Pancreas (tissue), 10 donors: ENCODE measurements around the gene HOXB4. TPM values are rescaled to one million over a fixed set of nuclear protein-coding genes. Genes with fewer than 3 reads are reported as not detected.

Experiments
- ATAC-seq, 4 donors: fragments of 200-7000 bp; cut with Tn5 transposase; one replicate each; pipeline versions ENCODE4 v1.8.0 to v1.9.1; 2020; ENCODE audit warnings: mild to moderate bottlenecking in 4 of 4, moderate library complexity in 4 of 4
- DNase-seq, 6 donors: peaks; one replicate each; pipeline ENCODE4 v3.0.0-alpha.2; 2020
- FAIRE-seq: peaks from 2 replicates; lab custom pipeline; 2012; peaks lifted over from hg19 to GRCh38; lab: Jason Lieb, UNC
- H3K27ac ChIP-seq, 4 donors: fragments of 200-600 bp; sonication (generic); 1 replicate in 3 of 4; 2 replicates in 1 of 4; pipeline versions ENCODE4 v1.5.0 to v1.8.0; 2020
- H3K27me3 ChIP-seq, 4 donors: fragments of 200-600 bp; one replicate each; pipeline ENCODE4 v1.8.0; 2021
- H3K36me3 ChIP-seq, 3 donors: fragments of 200-600 bp; sonication (generic) in 1 of 3; one replicate each; pipeline versions ENCODE4 v1.5.0 to v1.8.0; 2020 to 2021
- H3K4me1 ChIP-seq, 3 donors: fragments of 200-600 bp; one replicate each; pipeline ENCODE4 v1.8.0; 2021
- H3K4me3 ChIP-seq, 4 donors: fragments of 200-600 bp; sonication (generic) in 2 of 4; one replicate each; pipeline versions ENCODE4 v1.5.0 to v1.8.0; 2020 to 2021
- H3K9me3 ChIP-seq, 4 donors: fragments of 200-600 bp; one replicate each; pipeline ENCODE4 v1.8.0; 2021
- WGBS, 2 donors: extraction: QIAGEN DNeasy Blood & Tissue Kit; methylation state at CpG; one replicate each; pipeline ENCODE4 v1.1.7; 2013; 5-methylcytosine and 5-hydroxymethylcytosine counted together
- intact Hi-C, 3 donors: fragments of 100-400 bp; cut with DNase I; formaldehyde crosslinking; loops; one replicate each; pipeline versions ENCODE4 v1.11.1 to v1.14.2; 2022
- polyA plus RNA-seq, 2 donors: library from polyadenylated mRNA; stranded (reverse); fragments of 200-250 nt; gene quantifications; one replicate each; pipeline ENCODE4 v1.2.3, GENCODE V29; 2013
- total RNA-seq, 6 donors: library from RNA; stranded (reverse); fragmentation: NEBNext Ultra II Directional in 4 of 6; extraction: Animal tissue kit (Norgen Biotek cat#: 25700) in 4 of 6; gene quantifications; one replicate each; pipeline versions ENCODE4 v1.2.1 to v1.2.4, GENCODE V29; 2021 to 2023
- TF ChIP-seq, protein P1 (sequence below), 4 donors: fragments of 200-600 bp; sonication (generic) in 3 of 4; IDR thresholded peaks; one replicate each; pipeline versions ENCODE4 v1.5.0 to v1.8.0; 2021; ENCODE audit warnings: antibody characterized with exemption in 4 of 4
- donor health status: healthy with polysubstance abuse.
- donor health status: DM: no; HTN: no; CAD: no; lungs with moderate emphysema.
- donor health status: DM: no; HTN: no; CAD: no.
- donor health status: control.
- donor health status: control.
- donor health status: Bipolar disorder and iron deficiency.
- donor health status: DM: yes; HTN: yes; CAD: no.
- donor health status: DM: no; HTN: no; CAD: no.
- donor health status: DM: no; HTN: no; CAD: no.
- donor health status: DM: yes; HTN: yes; CAD: no.

The HOXB4 gene
- total and polyA plus RNA-seq, 8 donors: 0.22 to 2.5 (median 0.78) TPM

DNA sequence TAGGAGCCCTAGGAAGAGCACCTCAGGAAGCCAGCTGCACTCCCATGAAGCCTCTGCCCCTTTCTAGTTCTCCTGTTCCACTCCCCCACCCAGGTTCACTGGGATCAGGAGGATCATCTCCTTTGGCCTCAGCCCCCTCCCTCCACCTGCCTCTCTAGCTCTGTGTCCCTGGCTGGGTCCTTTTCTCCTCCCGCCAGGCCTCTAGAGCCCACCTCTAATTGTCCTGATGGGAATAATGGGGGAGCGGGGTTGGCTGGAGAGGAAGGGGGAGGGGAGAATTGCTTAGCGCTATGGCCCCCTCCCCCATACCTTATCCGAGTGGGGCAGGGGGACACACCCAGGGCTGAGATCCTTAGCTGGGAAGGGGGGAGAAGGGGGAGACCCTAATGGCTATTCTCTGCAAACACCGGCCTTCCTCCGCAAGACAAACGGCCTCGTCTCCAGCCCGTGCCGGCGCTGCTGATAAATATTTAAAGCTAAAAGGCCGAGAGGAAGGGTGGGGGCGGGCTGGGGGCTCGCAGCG, 31.7 kb upstream of the HOXB4 start:
- TF ChIP-seq, protein P1, sequence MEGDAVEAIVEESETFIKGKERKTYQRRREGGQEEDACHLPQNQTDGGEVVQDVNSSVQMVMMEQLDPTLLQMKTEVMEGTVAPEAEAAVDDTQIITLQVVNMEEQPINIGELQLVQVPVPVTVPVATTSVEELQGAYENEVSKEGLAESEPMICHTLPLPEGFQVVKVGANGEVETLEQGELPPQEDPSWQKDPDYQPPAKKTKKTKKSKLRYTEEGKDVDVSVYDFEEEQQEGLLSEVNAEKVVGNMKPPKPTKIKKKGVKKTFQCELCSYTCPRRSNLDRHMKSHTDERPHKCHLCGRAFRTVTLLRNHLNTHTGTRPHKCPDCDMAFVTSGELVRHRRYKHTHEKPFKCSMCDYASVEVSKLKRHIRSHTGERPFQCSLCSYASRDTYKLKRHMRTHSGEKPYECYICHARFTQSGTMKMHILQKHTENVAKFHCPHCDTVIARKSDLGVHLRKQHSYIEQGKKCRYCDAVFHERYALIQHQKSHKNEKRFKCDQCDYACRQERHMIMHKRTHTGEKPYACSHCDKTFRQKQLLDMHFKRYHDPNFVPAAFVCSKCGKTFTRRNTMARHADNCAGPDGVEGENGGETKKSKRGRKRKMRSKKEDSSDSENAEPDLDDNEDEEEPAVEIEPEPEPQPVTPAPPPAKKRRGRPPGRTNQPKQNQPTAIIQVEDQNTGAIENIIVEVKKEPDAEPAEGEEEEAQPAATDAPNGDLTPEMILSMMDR (IDR thresholded peaks at IDR 0.05): no peak
- Histone ChIP-seq H3K9me3 (no peaks in the 10 kb centered on the region), H3K4me1 (peaks cover 0 to 5% (median 0%) of the 10 kb centered on the region in 3 donors), H3K4me3 (peak overlapping the region; percentile 18 to 62 (median 30)), H3K36me3 (no peaks in the 10 kb centered on the region), H3K27ac (no peak overlapping the region), H3K27me3 (peaks cover 0 to 79% (median 16%) of the 10 kb centered on the region in 4 donors)
- no peak for ATAC-seq
- FAIRE-seq: no peak
- intact Hi-C loops: loop anchor here in 1 of 3 donors (10.0 kb wide), 1 partner anchor 465 kb away; no protein-coding TSS in a partner anchor
- no peak for DNase-seq
- WGBS, 2 donors: 6 to 8% methylated on average over 11 to 15 of the region's 15 CpGs

GRCh38 chr17:48609033-48609432, 30.9 kb upstream of the HOXB4 start:
- no peaks in the 10 kb centered on the region for H3K9me3 ChIP-seq
- peaks cover 0 to 5% (median 0%) of the 10 kb centered on the region in 3 donors for H3K4me1 ChIP-seq
- DNase-seq (no peak), FAIRE-seq (no peak), ATAC-seq (no peak)
- H3K27me3 ChIP-seq: peaks cover 0 to 82% (median 18%) of the 10 kb centered on the region in 4 donors
- no peak overlapping the region for H3K27ac ChIP-seq
- no peak overlapping the region for H3K4me3 ChIP-seq
- intact Hi-C loops: no loop called here
- H3K36me3 ChIP-seq: no peaks in the 10 kb centered on the region
- TF ChIP-seq, protein P1 (IDR thresholded peaks at IDR 0.05): no peak

- TF ChIP-seq, protein P1 (IDR thresholded peaks at IDR 0.05): no peak
- no peak for FAIRE-seq
- 92 to 96% methylated on average over 1 of the region's 1 CpG for WGBS, 2 donors
- no peak overlapping the region for H3K27ac ChIP-seq
- H3K4me1 ChIP-seq: peaks cover 0 to 5% (median 0%) of the 10 kb centered on the region in 3 donors
- intact Hi-C loops: no loop called here
- no peaks in the 10 kb centered on the region for H3K9me3 ChIP-seq
- no peaks in the 10 kb centered on the region for H3K36me3 ChIP-seq
- no peak overlapping the region for H3K4me3 ChIP-seq
- no peak for ATAC-seq
- DNase-seq: no peak
- peaks cover 0 to 82% (median 18%) of the 10 kb centered on the region in 4 donors for H3K27me3 ChIP-seq
These were observed 30.3 kb upstream of the HOXB4 start for GRCh38 chr17:48608494-48608834.

GRCh38 chr17:48606892-48607614, 28.9 kb upstream of the HOXB4 start:
- 35 to 36% methylated on average over 9 of the region's 9 CpGs for WGBS, 2 donors
- Histone ChIP-seq H3K36me3 (no peaks in the 10 kb centered on the region), H3K4me3 (no peak overlapping the region), H3K4me1 (peaks cover 0 to 5% (median 0%) of the 10 kb centered on the region in 3 donors), H3K9me3 (no peaks in the 10 kb centered on the region), H3K27ac (no peak overlapping the region), H3K27me3 (peaks cover 0 to 90% (median 20%) of the 10 kb centered on the region in 4 donors)
- no peak for DNase-seq
- intact Hi-C loops: no loop called here
- TF ChIP-seq, protein P1 (IDR thresholded peaks at IDR 0.05): no peak
- ATAC-seq: no peak
- FAIRE-seq: no peak
